Neural cell (in vitro differentiated cells): ENCODE measurements around the gene PTGIS. TPM values are rescaled to one million over a fixed set of nuclear protein-coding genes. Genes with fewer than 3 reads are reported as not detected.

ENCODE experiments used
- H2AFZ ChIP-seq: fragments of 200-600, 300-800 bp; sonication (generic), shearing (Covaris generic); 2 replicates; pipeline ENCODE4 v1.6.0; 2014; ENCODE audit warnings: low read depth, mild to moderate bottlenecking, antibody characterized with exemption, low read length, moderate library complexity
- H3F3A ChIP-seq: fragments of 200-600 bp; shearing (Covaris generic); 2 replicates; pipeline ENCODE4 v1.6.1; 2016; ENCODE audit warnings: mild to moderate bottlenecking, moderate library complexity, mixed read lengths, antibody characterized with exemption, low read length; ENCODE audit not compliant: insufficient read depth, poor library complexity, severe bottlenecking
- H3K27ac ChIP-seq: fragments of 200-600, 300-800 bp; sonication (generic), shearing (Covaris generic); 2 replicates; pipeline ENCODE4 v1.5.1; 2014; ENCODE audit warnings: mild to moderate bottlenecking, low read length, moderate library complexity
- H3K27me3 ChIP-seq: fragments of 300-800, 200-600 bp; sonication (generic), shearing (Covaris generic); 2 replicates; pipeline ENCODE4 v1.6.0; 2014; ENCODE audit warnings: mild to moderate bottlenecking, low read depth, low read length, moderate library complexity; ENCODE audit not compliant: insufficient read depth
- H3K36me3 ChIP-seq: fragments of 300-800, 200-600 bp; sonication (generic), shearing (Covaris generic); 2 replicates; pipeline ENCODE4 v1.5.1; 2014; ENCODE audit warnings: mild to moderate bottlenecking, antibody characterized with exemption, low read length, moderate library complexity; ENCODE audit not compliant: insufficient read depth
- H3K4me2 ChIP-seq: fragments of 300-800, 200-600 bp; sonication (generic), shearing (Covaris generic); 2 replicates; pipeline ENCODE4 v1.6.0; 2014; ENCODE audit warnings: mild to moderate bottlenecking, low read length
- H3K4me3 ChIP-seq: fragments of 300-800, 200-600 bp; sonication (generic), shearing (Covaris generic); 2 replicates; pipeline ENCODE4 v1.5.1; 2014; ENCODE audit warnings: mild to moderate bottlenecking, low read length, moderate library complexity
- H3K79me2 ChIP-seq: fragments of 200-600 bp; shearing (Covaris generic); replicated peaks from 2 replicates; pipeline ENCODE4 v1.6.0; 2014; ENCODE audit warnings: mild to moderate bottlenecking, low read length, moderate library complexity; ENCODE audit not compliant: insufficient read depth
- H3K9ac ChIP-seq: fragments of 300-800, 200-600 bp; sonication (generic), shearing (Covaris generic); 2 replicates; pipeline ENCODE4 v1.6.1; 2016; ENCODE audit warnings: mild to moderate bottlenecking, low read length, mixed read lengths
- H3K9me2 ChIP-seq: fragments of 200-600 bp; shearing (Covaris generic); 2 replicates; pipeline ENCODE4 v1.6.1; 2016; ENCODE audit warnings: mild to moderate bottlenecking, low read length, mixed read lengths; ENCODE audit not compliant: insufficient read depth
- H3K9me3 ChIP-seq: fragments of 200-600, 300-800 bp; sonication (generic), shearing (Covaris generic); 2 replicates; pipeline ENCODE4 v1.6.1; 2016; ENCODE audit warnings: mild to moderate bottlenecking, mixed run types, low read length, moderate library complexity, mixed read lengths
- H4K20me1 ChIP-seq: fragments of 200-600 bp; shearing (Covaris generic); 2 replicates; pipeline ENCODE4 v1.6.1; 2016; ENCODE audit warnings: mild to moderate bottlenecking, mixed run types; ENCODE audit not compliant: insufficient read depth
- EP300 ChIP-seq: fragments of 450-650 bp; conservative IDR thresholded peaks from 2 replicates; pipeline ENCODE4 v1.6.1; 2014; ENCODE audit warnings: antibody characterized with exemption, mild to moderate bottlenecking, moderate library complexity; ENCODE audit not compliant: poor library complexity, severe bottlenecking
- EZH2 ChIP-seq: fragments of 200-600, 300-800 bp; shearing (Covaris generic), sonication (generic); IDR thresholded peaks from 2 replicates; pipeline ENCODE4 v1.6.1; 2014; ENCODE audit warnings: antibody characterized with exemption, low read length, borderline replicate concordance, mild to moderate bottlenecking; ENCODE audit not compliant: insufficient read depth, poor library complexity, severe bottlenecking
- MXI1 ChIP-seq: fragments of 450-650 bp; conservative IDR thresholded peaks from 2 replicates; pipeline ENCODE4 v1.6.1; 2014; ENCODE audit warnings: antibody characterized with exemption, mild to moderate bottlenecking; ENCODE audit not compliant: poor library complexity, severe bottlenecking
- POLR2AphosphoS5 ChIP-seq: IDR thresholded peaks from 2 replicates; pipeline ENCODE4 v1.6.1; 2012
- RAD21 ChIP-seq: fragments of 450-650 bp; conservative IDR thresholded peaks from 2 replicates; pipeline ENCODE4 v1.6.1; 2014; ENCODE audit warnings: antibody characterized with exemption, mild to moderate bottlenecking, moderate library complexity
- SMC3 ChIP-seq: fragments of 450-650 bp; conservative IDR thresholded peaks from 2 replicates; pipeline ENCODE4 v1.6.1; 2014; ENCODE audit warnings: antibody characterized with exemption, mild to moderate bottlenecking, moderate library complexity; ENCODE audit not compliant: poor library complexity
- TAF1 ChIP-seq: IDR thresholded peaks from 2 replicates; pipeline ENCODE4 v1.6.1; 2012; ENCODE audit warnings: low read depth
- polyA plus RNA-seq: library from polyadenylated mRNA; depleted of rRNA; stranded (reverse); fragments of >200 nt; gene quantifications from 2 replicates; pipeline ENCODE4 v1.2.3, GENCODE V29; 2014
- TF ChIP-seq, protein P1 (sequence below): IDR thresholded peaks from 2 replicates; pipeline ENCODE4 v1.6.1; 2012; ENCODE audit warnings: borderline replicate concordance
- TF ChIP-seq, protein P2 (sequence below): fragments of 450-650 bp; IDR thresholded peaks from 2 replicates; pipeline ENCODE4 v1.5.1; 2014; ENCODE audit warnings: antibody characterized with exemption, mild to moderate bottlenecking, moderate library complexity; ENCODE audit not compliant: poor library complexity, severe bottlenecking

Gene PTGIS
- polyA plus RNA-seq, 1 donor from 2014 or later: 3.2 TPM

DNA sequence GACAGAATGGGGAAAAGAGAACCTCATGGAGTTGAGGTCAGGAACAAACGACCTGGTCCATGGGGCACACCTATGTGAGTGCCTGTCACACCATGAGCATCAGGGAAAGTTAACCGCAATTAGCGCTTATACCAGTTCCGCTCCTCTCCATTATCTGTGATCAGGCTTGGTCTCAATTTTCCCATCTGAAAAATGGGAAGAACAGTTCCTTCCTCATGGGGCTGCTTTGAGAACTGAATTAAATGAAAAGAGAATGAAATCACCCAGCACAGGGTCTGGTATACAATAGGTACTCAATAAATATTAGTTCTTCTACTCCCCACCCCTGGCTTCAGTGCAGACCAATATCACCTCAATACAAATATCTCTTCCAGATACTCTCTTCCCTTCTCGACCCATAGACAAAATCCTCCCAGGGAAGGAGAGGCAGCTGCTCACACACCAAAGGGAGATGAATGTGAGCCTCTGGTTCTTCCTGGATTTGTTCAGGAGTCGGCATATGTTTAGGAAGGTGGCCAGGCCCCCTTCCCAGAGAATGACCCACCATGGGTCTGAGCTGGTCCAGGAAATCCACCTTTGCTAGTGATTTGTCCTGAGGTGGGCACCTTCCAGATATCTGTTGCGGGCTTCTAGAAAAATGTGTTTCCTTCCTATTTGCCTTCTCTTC is 2.4 kb upstream of the PTGIS start:
- Histone ChIP-seq H3K9ac (no peak overlapping the region), H2AFZ (no peak overlapping the region), H3K9me3 (no peaks in the 10 kb centered on the region), H3K36me3 (no peaks in the 10 kb centered on the region), H3K9me2 (no peaks in the 10 kb centered on the region), H3K4me2 (no peak overlapping the region), H3K4me3 (no peak overlapping the region), H4K20me1 (no peaks in the 10 kb centered on the region), H3K27me3 (no peaks in the 10 kb centered on the region), H3F3A (no peaks in the 10 kb centered on the region), H3K27ac (no peak overlapping the region), H3K79me2 (no peaks in the 10 kb centered on the region)
- TF ChIP-seq, protein P1, sequence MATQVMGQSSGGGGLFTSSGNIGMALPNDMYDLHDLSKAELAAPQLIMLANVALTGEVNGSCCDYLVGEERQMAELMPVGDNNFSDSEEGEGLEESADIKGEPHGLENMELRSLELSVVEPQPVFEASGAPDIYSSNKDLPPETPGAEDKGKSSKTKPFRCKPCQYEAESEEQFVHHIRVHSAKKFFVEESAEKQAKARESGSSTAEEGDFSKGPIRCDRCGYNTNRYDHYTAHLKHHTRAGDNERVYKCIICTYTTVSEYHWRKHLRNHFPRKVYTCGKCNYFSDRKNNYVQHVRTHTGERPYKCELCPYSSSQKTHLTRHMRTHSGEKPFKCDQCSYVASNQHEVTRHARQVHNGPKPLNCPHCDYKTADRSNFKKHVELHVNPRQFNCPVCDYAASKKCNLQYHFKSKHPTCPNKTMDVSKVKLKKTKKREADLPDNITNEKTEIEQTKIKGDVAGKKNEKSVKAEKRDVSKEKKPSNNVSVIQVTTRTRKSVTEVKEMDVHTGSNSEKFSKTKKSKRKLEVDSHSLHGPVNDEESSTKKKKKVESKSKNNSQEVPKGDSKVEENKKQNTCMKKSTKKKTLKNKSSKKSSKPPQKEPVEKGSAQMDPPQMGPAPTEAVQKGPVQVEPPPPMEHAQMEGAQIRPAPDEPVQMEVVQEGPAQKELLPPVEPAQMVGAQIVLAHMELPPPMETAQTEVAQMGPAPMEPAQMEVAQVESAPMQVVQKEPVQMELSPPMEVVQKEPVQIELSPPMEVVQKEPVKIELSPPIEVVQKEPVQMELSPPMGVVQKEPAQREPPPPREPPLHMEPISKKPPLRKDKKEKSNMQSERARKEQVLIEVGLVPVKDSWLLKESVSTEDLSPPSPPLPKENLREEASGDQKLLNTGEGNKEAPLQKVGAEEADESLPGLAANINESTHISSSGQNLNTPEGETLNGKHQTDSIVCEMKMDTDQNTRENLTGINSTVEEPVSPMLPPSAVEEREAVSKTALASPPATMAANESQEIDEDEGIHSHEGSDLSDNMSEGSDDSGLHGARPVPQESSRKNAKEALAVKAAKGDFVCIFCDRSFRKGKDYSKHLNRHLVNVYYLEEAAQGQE: no peak
- TF ChIP-seq TAF1 (no peak), SMC3 (no peak), POLR2AphosphoS5 (no peak), RAD21 (no peak), EZH2 (no peak), EP300 (no peak), MXI1 (no peak)
- TF ChIP-seq, protein P2, sequence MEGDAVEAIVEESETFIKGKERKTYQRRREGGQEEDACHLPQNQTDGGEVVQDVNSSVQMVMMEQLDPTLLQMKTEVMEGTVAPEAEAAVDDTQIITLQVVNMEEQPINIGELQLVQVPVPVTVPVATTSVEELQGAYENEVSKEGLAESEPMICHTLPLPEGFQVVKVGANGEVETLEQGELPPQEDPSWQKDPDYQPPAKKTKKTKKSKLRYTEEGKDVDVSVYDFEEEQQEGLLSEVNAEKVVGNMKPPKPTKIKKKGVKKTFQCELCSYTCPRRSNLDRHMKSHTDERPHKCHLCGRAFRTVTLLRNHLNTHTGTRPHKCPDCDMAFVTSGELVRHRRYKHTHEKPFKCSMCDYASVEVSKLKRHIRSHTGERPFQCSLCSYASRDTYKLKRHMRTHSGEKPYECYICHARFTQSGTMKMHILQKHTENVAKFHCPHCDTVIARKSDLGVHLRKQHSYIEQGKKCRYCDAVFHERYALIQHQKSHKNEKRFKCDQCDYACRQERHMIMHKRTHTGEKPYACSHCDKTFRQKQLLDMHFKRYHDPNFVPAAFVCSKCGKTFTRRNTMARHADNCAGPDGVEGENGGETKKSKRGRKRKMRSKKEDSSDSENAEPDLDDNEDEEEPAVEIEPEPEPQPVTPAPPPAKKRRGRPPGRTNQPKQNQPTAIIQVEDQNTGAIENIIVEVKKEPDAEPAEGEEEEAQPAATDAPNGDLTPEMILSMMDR: no peak

DNA sequence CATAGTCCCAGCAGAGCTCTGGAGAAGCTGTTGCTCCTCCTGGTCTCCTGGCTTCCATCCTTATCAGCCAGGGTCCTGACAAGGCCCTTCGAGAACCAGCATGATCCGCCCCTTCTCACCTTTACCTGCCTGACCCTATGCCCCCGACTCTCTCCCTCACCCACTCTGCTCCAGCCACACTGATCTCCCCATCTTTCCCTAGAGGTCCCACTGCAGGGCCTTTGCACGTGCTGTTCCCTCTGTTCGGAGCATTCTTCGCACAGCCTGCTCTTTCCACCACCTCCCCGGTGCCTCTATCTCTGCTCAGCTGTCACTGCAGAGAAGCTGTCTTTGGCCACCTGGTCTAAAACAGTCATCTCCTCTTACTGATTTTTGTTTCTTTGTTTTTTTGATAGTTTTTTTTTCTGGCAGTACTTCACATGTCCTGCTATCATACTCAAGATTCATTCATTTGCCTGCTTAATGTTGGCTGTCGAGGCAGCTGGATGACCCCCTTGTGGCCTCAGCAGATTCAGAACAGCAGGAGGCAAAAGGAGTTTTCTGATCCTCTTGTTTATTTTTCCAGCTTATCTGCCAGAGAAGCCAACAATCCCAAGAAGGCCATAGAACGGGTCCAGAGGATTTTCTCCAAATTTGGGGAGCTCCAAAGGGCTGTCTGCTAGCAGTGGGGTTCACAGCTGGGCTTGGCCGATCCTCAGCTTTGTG is 1.6 kb upstream of the PTGIS start:
- Histone ChIP-seq H3K4me2 (no peak overlapping the region), H3K27ac (no peak overlapping the region), H3F3A (no peaks in the 10 kb centered on the region), H4K20me1 (no peaks in the 10 kb centered on the region), H3K9me2 (no peaks in the 10 kb centered on the region), H3K27me3 (no peaks in the 10 kb centered on the region), H3K4me3 (no peak overlapping the region), H2AFZ (no peak overlapping the region), H3K79me2 (no peaks in the 10 kb centered on the region), H3K9me3 (no peaks in the 10 kb centered on the region), H3K36me3 (no peaks in the 10 kb centered on the region), H3K9ac (no peak overlapping the region)
- TF ChIP-seq EZH2: no peak
- TF ChIP-seq, protein P2: no peak
